AG09309 (cell line): Measurements from ENCODE around the gene WSCD2.

ENCODE experiments used
- DNase-seq: peaks from one replicate; pipeline ENCODE4 v3.0.0-alpha.2; 2010; ENCODE audit warnings: low read depth
- H3K4me3 ChIP-seq: 2 replicates; pipeline ENCODE4 v1.5.1; 2011; ENCODE audit warnings: mild to moderate bottlenecking, low read depth, low read length, moderate library complexity; ENCODE audit not compliant: control insufficient read depth
- CTCF ChIP-seq: IDR thresholded peaks from 2 replicates; pipeline ENCODE4 v1.5.1; 2011; ENCODE audit warnings: mild to moderate bottlenecking, low read depth, low read length, inconsistent platforms; ENCODE audit not compliant: insufficient read depth, control insufficient read depth; ENCODE audit errors: missing control alignments

The WSCD2 gene

GRCh38 chr12:108115123-108116121 is 13.7 kb upstream of the WSCD2 start:
- H3K4me3 ChIP-seq: no peak overlapping the region
- no peak for TF ChIP-seq CTCF
- DNase-seq: no peak

- TF ChIP-seq CTCF: no peak
- no peak for DNase-seq
- H3K4me3 ChIP-seq: no peak overlapping the region
Observed at GRCh38 chr12:108116254-108116653, 12.8 kb upstream of the WSCD2 start.

GRCh38 chr12:108116699-108117098 is 12.4 kb upstream of the WSCD2 start:
- DNase-seq: no peak
- TF ChIP-seq CTCF: no peak
- H3K4me3 ChIP-seq: no peak overlapping the region

GRCh38 chr12:108117163-108117849 is 11.8 kb upstream of the WSCD2 start:
- DNase-seq: no peak
- TF ChIP-seq CTCF: no peak
- H3K4me3 ChIP-seq: no peak overlapping the region

GRCh38 chr12:108117902-108118301 is 11.2 kb upstream of the WSCD2 start:
- no peak for DNase-seq
- H3K4me3 ChIP-seq: no peak overlapping the region
- no peak for TF ChIP-seq CTCF

GRCh38 chr12:108119126-108119973 is 9.7 kb upstream of the WSCD2 start:
- no peak for TF ChIP-seq CTCF
- no peak overlapping the region for H3K4me3 ChIP-seq
- no peak for DNase-seq
